Glutamatergic neuron (in vitro differentiated cells): ENCODE measurements around the gene XCL2. TPM values are rescaled to one million over a fixed set of nuclear protein-coding genes. Genes with fewer than 3 reads are reported as not detected.

Source experiments
- DNase-seq: peaks from one replicate; pipeline ENCODE4 v3.0.0; 2022
- H3K27ac Mint-ChIP-seq: one replicate; pipeline ENCODE4 v1.8.0; 2020; ENCODE audit warnings: mild to moderate bottlenecking, mixed read lengths, inconsistent platforms; ENCODE audit not compliant: unreplicated experiment
- H3K27me3 Mint-ChIP-seq: one replicate; pipeline ENCODE4 v1.8.0; 2020; ENCODE audit warnings: mild to moderate bottlenecking, moderate library complexity, mixed read lengths, inconsistent platforms; ENCODE audit not compliant: unreplicated experiment
- H3K36me3 Mint-ChIP-seq: one replicate; pipeline ENCODE4 v1.8.0; 2020; ENCODE audit warnings: mild to moderate bottlenecking, mixed read lengths, inconsistent platforms; ENCODE audit not compliant: unreplicated experiment
- H3K4me1 Mint-ChIP-seq: one replicate; pipeline ENCODE4 v1.8.0; 2020; ENCODE audit warnings: mild to moderate bottlenecking, low read depth, mixed read lengths, inconsistent platforms; ENCODE audit not compliant: unreplicated experiment
- H3K4me3 Mint-ChIP-seq: one replicate; pipeline ENCODE4 v1.8.0; 2020; ENCODE audit warnings: mild to moderate bottlenecking, mixed read lengths, inconsistent platforms; ENCODE audit not compliant: unreplicated experiment
- H3K9me3 Mint-ChIP-seq: one replicate; pipeline ENCODE4 v1.8.0; 2020; ENCODE audit warnings: mild to moderate bottlenecking, moderate library complexity, mixed read lengths, inconsistent platforms; ENCODE audit not compliant: unreplicated experiment
- total RNA-seq: library from RNA; stranded (reverse); fragmentation: NEBNext Ultra II Directional; extraction: Animal tissue kit (Norgen Biotek cat#: 25700); gene quantifications from one replicate; pipeline ENCODE4 v1.2.1, GENCODE V29; 2021; ENCODE audit not compliant: unreplicated experiment
- TF ChIP-seq, protein P1 (sequence below): fragments of 200-600 bp; sonication (generic); IDR thresholded peaks from one replicate; pipeline ENCODE4 v1.5.0; 2021; ENCODE audit not compliant: partially characterized antibody, unreplicated experiment

Gene XCL2
- total RNA-seq, 1 donor from 2014 or later, result not detected

DNA sequence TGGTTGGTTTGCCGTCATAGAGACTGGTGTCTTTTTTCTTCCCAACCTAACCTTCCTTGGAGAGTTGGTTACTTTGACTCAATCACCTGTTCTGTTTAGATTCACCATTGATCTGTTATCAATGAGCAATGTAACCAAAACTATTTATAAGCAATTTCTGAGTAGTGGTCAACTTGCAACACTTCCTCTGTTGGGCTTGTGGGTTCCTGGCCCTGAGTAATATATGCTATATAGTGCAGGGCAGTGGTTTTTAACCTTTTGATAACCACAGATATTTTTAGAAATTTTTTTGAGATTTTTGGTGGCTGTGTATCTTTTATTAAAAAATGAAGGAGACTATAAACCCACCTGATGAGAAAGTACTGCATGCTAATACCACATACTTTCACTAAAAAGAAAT is 23.2 kb upstream of the XCL2 start:
- H3K9me3 Mint-ChIP-seq, result no peaks in the 10 kb centered on the region
- TF ChIP-seq, protein P1, sequence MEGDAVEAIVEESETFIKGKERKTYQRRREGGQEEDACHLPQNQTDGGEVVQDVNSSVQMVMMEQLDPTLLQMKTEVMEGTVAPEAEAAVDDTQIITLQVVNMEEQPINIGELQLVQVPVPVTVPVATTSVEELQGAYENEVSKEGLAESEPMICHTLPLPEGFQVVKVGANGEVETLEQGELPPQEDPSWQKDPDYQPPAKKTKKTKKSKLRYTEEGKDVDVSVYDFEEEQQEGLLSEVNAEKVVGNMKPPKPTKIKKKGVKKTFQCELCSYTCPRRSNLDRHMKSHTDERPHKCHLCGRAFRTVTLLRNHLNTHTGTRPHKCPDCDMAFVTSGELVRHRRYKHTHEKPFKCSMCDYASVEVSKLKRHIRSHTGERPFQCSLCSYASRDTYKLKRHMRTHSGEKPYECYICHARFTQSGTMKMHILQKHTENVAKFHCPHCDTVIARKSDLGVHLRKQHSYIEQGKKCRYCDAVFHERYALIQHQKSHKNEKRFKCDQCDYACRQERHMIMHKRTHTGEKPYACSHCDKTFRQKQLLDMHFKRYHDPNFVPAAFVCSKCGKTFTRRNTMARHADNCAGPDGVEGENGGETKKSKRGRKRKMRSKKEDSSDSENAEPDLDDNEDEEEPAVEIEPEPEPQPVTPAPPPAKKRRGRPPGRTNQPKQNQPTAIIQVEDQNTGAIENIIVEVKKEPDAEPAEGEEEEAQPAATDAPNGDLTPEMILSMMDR, result no peak
- H3K4me1 Mint-ChIP-seq, result no peaks in the 10 kb centered on the region
- no peak overlapping the region for H3K27ac Mint-ChIP-seq
- H3K36me3 Mint-ChIP-seq, result no peaks in the 10 kb centered on the region
- no peak overlapping the region for H3K4me3 Mint-ChIP-seq
- H3K27me3 Mint-ChIP-seq, result no peaks in the 10 kb centered on the region
- DNase-seq, result no peak

DNA sequence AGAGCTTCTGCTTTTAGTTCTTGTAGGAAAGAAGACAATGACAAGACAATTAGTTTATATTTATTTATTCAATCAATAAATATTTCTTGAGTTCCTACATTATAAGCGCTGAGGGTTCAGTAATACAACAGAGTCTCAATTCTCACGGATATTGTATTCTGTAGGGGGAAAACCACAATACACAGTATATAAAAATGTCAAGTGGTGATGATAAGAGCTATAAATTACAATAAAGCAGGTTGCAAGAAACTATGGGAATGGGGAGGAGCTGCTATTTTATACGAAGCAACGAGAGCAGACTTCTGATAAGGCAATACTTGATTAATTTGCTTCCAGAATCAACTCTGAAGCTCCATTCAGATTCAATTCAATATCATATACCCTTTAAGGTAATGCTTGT is 22.0 kb upstream of the XCL2 start:
- DNase-seq, result no peak
- Mint-ChIP-seq H3K36me3 (no peaks in the 10 kb centered on the region), H3K9me3 (no peaks in the 10 kb centered on the region), H3K4me1 (no peaks in the 10 kb centered on the region), H3K4me3 (no peak overlapping the region), H3K27me3 (no peaks in the 10 kb centered on the region), H3K27ac (no peak overlapping the region)
- TF ChIP-seq, protein P1, result no peak

DNA sequence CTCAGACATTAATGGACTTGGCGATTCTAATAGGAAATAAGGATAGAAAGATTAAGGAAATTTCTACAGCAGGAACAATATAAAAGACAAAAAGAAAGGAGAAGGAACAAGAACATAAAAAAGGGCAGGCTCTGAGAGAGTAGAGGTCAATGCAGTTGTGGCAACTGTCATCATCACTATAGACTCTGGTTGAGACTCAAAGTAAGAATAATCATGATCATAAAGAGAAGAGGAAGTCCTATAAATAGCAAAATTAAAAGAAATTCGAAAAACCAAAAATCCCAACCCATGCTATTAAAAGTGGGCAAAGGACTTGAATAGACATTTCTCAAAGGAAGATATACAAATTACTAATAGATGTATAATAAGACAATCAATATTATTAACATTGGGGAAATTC is 18.2 kb upstream of the XCL2 start:
- H3K4me1 Mint-ChIP-seq, result no peaks in the 10 kb centered on the region
- no peaks in the 10 kb centered on the region for H3K9me3 Mint-ChIP-seq
- no peak overlapping the region for H3K27ac Mint-ChIP-seq
- H3K4me3 Mint-ChIP-seq, result no peak overlapping the region
- DNase-seq, result no peak
- TF ChIP-seq, protein P1, result no peak
- no peaks in the 10 kb centered on the region for H3K27me3 Mint-ChIP-seq
- no peaks in the 10 kb centered on the region for H3K36me3 Mint-ChIP-seq

DNA sequence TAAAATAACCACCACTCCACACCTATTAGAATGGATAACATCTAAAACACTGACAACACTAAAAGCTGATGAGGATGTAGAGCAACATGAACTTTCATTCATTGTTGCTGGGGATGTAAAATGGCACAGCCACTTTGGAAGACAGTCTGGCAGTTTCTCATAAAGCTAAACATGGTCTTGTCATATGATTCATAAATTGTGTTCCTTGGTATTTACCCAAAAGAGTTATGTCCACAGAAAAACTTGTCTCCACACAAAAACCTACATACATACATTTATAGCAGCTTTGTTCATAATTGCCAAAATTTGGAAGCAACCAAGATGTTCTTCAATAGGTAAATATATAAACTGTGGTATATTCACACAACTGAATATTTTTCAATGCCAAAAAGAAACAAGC is 16.6 kb upstream of the XCL2 start:
- Mint-ChIP-seq H3K4me1 (no peaks in the 10 kb centered on the region), H3K36me3 (no peaks in the 10 kb centered on the region), H3K4me3 (no peak overlapping the region), H3K9me3 (no peaks in the 10 kb centered on the region), H3K27ac (no peak overlapping the region), H3K27me3 (peaks cover 2% of the 10 kb centered on the region)
- DNase-seq, result no peak
- TF ChIP-seq, protein P1, result no peak

DNA sequence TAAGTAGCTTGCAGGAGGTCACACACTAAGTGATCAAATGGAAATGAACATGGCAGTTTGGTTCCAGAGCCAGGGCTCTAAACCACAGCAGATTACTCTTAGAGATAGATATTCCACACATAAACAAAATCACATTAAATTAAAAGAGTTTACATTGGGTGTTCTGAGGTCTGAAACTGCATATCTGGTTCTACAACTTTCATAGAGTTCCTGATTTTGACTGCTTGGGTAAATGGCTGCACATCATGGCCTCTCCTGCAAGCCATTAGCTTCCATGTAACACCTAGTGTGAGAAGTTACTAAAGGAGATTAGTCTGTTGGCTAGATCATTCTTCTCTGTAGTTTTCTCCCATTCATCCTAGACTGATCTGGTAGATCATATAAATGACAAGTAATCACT is 12.8 kb upstream of the XCL2 start:
- H3K4me3 Mint-ChIP-seq, result no peak overlapping the region

More for the DNA sequence above, 12.8 kb upstream of the XCL2 start:
- no peak overlapping the region for H3K27ac Mint-ChIP-seq
- H3K27me3 Mint-ChIP-seq, result peaks cover 2% of the 10 kb centered on the region
- DNase-seq, result no peak
- no peaks in the 10 kb centered on the region for H3K36me3 Mint-ChIP-seq
- H3K9me3 Mint-ChIP-seq, result no peaks in the 10 kb centered on the region
- no peaks in the 10 kb centered on the region for H3K4me1 Mint-ChIP-seq
- TF ChIP-seq, protein P1, result no peak
